SH-SY5Y (cell line): ENCODE results near the gene PLXDC1.

Experiments
- GATA2 ChIP-seq: IDR thresholded peaks from 2 replicates; pipeline ENCODE4 v1.6.1; 2011; ENCODE audit warnings: mild to moderate bottlenecking, low read depth, low read length
- GATA3 ChIP-seq: IDR thresholded peaks from 2 replicates; pipeline ENCODE4 v1.6.1; 2011; ENCODE audit warnings: low read depth, mild to moderate bottlenecking, low read length, moderate library complexity

DNA sequence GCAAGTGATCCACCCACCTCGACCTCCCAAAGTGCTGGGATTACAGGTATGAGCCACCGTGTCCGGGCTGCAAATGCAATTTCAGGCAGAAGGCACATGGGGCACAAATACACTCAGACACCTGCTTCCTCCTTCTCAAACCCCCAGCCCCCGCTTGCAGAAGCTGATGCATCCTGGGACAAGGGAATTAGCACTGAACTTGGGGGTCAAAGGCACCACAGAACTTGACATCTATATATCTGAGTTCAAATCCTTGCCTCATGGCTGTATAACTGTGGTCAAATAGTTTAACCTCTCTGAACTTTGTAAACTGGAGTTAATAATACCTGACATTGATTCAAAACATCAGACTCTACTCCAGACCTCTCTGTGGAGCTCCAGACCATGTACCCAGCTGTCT lies 18.7 kb upstream of the PLXDC1 start:
- TF ChIP-seq GATA2 (no peak), GATA3 (no peak)
